KMS-11 (cell line): Measurements from ENCODE around the gene SLC6A4.

Experiments
- H2AFZ ChIP-seq: fragments of 200-600 bp; sonication (generic); 2 replicates; pipeline ENCODE4 v1.6.1; 2016; ENCODE audit warnings: antibody characterized with exemption, mixed run types, low read depth
- H3K27ac ChIP-seq: fragments of 200-600 bp; sonication (generic); 2 replicates; pipeline ENCODE4 v1.6.1; 2016; ENCODE audit warnings: mild to moderate bottlenecking, mixed run types
- H3K27me3 ChIP-seq: fragments of 200-600 bp; sonication (generic); 2 replicates; pipeline ENCODE4 v1.6.1; 2017; ENCODE audit warnings: mild to moderate bottlenecking, low read depth, mixed run types, moderate library complexity; ENCODE audit not compliant: insufficient read depth
- H3K36me3 ChIP-seq: fragments of 200-600 bp; sonication (generic); 2 replicates; pipeline ENCODE4 v1.6.1; 2017; ENCODE audit warnings: mild to moderate bottlenecking, mixed run types; ENCODE audit not compliant: insufficient read depth
- H3K4me1 ChIP-seq: fragments of 200-600 bp; sonication (generic); 2 replicates; pipeline ENCODE4 v1.6.1; 2016; ENCODE audit warnings: mild to moderate bottlenecking, low read depth, mixed run types; ENCODE audit not compliant: poor library complexity, severe bottlenecking
- H3K4me2 ChIP-seq: fragments of 200-600 bp; sonication (generic); 2 replicates; pipeline ENCODE4 v1.7.0; 2016; ENCODE audit warnings: mild to moderate bottlenecking, mixed run types
- H3K4me3 ChIP-seq: fragments of 200-600 bp; sonication (generic); IDR thresholded peaks from 2 replicates; pipeline ENCODE4 v1.6.1; 2017; ENCODE audit warnings: low read depth, low read length, mixed read lengths; ENCODE audit not compliant: insufficient read depth
- H3K79me2 ChIP-seq: fragments of 200-600 bp; sonication (generic); 2 replicates; pipeline ENCODE4 v1.6.1; 2016; ENCODE audit warnings: low read depth, mixed run types; ENCODE audit not compliant: insufficient read depth
- H3K9ac ChIP-seq: fragments of 200-600 bp; sonication (generic); 2 replicates; pipeline ENCODE4 v1.6.1; 2016; ENCODE audit warnings: mild to moderate bottlenecking, mixed run types
- H4K20me1 ChIP-seq: fragments of 200-600 bp; sonication (generic); 2 replicates; pipeline ENCODE4 v1.6.1; 2016; ENCODE audit warnings: mild to moderate bottlenecking, mixed run types; ENCODE audit not compliant: insufficient read depth
- TF ChIP-seq, protein P1 (sequence below): fragments of 200-600 bp; sonication (generic); conservative IDR thresholded peaks from 2 replicates; pipeline ENCODE4 v1.6.1; 2017; ENCODE audit warnings: low read depth, mild to moderate bottlenecking, antibody characterized with exemption, low read length, moderate library complexity, mixed read lengths

The SLC6A4 gene

DNA sequence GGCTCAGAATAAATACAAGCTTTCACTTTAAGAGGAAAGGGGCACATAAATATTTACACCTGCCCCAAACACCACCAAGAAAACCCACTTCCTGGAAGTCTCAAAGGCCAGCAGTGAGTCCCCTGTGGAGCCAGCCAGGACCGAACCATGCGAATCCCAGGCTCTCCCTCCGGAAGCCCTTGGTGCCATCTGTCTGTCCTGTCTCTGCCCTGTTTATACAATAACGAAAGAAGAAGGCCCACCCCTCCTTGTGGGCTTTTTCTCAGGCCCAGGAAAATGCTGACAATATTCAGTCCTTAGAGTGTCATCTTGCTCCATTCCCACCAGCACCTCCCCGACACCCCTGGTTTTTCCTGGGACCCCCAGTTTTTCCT lies 3.6 kb upstream of the SLC6A4 start:
- Histone ChIP-seq H4K20me1 (no peaks in the 10 kb centered on the region), H3K36me3 (no peaks in the 10 kb centered on the region), H3K27me3 (peaks cover 7% of the 10 kb centered on the region), H3K4me1 (no peaks in the 10 kb centered on the region), H3K79me2 (no peaks in the 10 kb centered on the region), H3K4me2 (no peak overlapping the region), H3K9ac (no peak overlapping the region), H3K27ac (no peak overlapping the region), H3K4me3 (no peak overlapping the region), H2AFZ (no peak overlapping the region)
- TF ChIP-seq, protein P1, sequence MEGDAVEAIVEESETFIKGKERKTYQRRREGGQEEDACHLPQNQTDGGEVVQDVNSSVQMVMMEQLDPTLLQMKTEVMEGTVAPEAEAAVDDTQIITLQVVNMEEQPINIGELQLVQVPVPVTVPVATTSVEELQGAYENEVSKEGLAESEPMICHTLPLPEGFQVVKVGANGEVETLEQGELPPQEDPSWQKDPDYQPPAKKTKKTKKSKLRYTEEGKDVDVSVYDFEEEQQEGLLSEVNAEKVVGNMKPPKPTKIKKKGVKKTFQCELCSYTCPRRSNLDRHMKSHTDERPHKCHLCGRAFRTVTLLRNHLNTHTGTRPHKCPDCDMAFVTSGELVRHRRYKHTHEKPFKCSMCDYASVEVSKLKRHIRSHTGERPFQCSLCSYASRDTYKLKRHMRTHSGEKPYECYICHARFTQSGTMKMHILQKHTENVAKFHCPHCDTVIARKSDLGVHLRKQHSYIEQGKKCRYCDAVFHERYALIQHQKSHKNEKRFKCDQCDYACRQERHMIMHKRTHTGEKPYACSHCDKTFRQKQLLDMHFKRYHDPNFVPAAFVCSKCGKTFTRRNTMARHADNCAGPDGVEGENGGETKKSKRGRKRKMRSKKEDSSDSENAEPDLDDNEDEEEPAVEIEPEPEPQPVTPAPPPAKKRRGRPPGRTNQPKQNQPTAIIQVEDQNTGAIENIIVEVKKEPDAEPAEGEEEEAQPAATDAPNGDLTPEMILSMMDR, result no peak

DNA sequence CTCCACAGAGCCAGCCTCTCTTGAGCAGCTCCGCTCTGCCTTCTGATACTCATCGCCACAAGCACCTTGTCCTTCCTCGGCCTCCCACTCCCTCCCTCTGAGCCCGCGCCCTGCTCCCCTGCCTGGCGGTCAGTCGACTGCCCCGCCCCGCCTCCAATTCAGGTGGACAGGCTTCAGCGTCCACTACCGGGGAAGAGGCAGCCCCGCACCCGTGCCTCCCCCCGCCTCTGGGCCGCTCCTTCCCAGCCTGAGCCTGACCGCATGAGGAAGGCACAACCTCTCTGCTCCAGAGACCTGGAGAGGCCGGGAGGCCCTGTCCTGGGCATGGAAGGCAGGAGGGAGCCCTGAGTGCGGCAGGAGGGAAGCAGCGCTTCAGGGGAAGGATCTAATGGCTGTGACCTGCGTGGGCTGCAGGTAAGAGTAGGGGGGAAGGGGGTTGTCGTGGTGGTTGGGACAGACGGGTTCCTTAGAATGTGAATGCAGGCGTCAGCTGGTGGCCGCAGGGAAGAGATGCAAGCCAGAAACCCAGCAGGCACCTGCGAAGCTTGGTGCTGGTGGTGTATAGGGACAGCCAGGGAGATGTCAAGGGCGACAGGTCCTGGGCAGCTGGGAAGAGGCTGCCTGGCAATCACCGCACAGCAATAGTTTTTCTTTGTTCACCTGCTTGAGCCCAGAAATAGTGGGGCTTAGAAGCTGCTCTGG lies 3.0 kb upstream of the SLC6A4 start:
- Histone ChIP-seq H3K27ac (no peak overlapping the region), H3K4me1 (no peaks in the 10 kb centered on the region), H2AFZ (no peak overlapping the region), H3K27me3 (peaks cover 7% of the 10 kb centered on the region), H3K4me3 (no peak overlapping the region), H3K9ac (no peak overlapping the region), H3K4me2 (no peak overlapping the region), H3K79me2 (no peaks in the 10 kb centered on the region), H3K36me3 (no peaks in the 10 kb centered on the region), H4K20me1 (no peaks in the 10 kb centered on the region)
- TF ChIP-seq, protein P1, result no peak

DNA sequence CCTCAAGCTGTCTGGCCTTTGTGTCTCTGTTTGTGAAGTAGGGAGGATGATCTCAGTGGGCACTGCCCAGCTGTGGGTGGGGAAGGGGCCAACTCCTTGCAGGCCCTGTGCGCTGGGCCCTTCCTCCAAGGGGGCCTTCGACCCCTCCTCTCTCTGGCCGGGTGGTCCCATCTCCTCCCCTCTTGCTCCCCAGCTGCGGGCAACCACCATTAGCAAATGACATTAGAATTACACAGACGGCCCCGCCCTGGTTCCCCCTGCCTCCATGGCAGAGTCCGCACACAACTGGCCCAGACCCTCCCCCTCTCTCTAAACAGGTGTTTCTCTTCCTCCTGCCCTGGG lies 2.5 kb upstream of the SLC6A4 start:
- peaks cover 7% of the 10 kb centered on the region for H3K27me3 ChIP-seq
- TF ChIP-seq, protein P1, result no peak
- no peak overlapping the region for H3K4me3 ChIP-seq
- no peak overlapping the region for H3K9ac ChIP-seq
- H2AFZ ChIP-seq, result no peak overlapping the region
- no peaks in the 10 kb centered on the region for H4K20me1 ChIP-seq
- no peaks in the 10 kb centered on the region for H3K4me1 ChIP-seq
- no peak overlapping the region for H3K27ac ChIP-seq
- no peaks in the 10 kb centered on the region for H3K79me2 ChIP-seq
- no peaks in the 10 kb centered on the region for H3K36me3 ChIP-seq
- H3K4me2 ChIP-seq, result no peak overlapping the region

DNA sequence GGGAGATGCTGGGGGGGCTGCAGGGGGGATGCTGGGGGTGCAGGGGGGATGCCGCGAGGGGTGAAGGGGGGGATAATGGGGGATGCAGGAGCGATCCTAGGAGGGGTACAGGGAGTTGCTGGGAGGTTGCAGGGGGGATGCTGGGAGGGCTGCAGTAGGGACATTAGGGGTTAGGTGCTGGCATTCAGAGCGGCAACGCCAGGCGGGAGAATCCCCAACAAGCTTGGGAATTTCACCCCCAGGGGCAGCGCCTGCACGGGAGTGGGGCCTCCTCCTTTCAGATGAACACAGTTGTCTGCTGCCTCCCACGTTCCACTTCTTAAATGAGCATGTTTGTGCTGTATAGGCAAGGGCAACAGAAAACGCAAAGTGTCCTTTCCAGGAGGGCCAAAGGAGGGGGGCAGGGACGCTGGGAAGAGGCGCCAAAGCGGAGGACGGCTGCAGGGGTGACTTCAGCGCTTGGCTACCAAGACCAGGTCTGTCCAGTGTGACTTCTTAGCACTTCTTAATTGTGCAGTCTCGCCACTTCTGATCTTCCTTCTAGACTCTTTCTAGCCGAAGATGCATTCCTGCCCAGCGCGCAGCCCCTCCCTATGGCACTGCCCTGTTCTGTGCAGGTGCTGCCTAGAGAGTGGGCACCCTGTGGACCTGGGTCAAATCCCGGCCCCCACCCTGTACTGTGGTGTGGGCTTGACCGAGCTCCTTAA lies 2.0 kb upstream of the SLC6A4 start:
- Histone ChIP-seq H3K4me3 (no peak overlapping the region), H3K9ac (no peak overlapping the region), H2AFZ (no peak overlapping the region), H4K20me1 (no peaks in the 10 kb centered on the region), H3K36me3 (no peaks in the 10 kb centered on the region), H3K27ac (no peak overlapping the region), H3K27me3 (peaks cover 7% of the 10 kb centered on the region), H3K79me2 (no peaks in the 10 kb centered on the region), H3K4me2 (no peak overlapping the region), H3K4me1 (no peaks in the 10 kb centered on the region)
- TF ChIP-seq, protein P1, result no peak
